ENCODE data around the gene RIC1. TPM values are rescaled to one million over a fixed set of nuclear protein-coding genes. Genes with fewer than 3 reads are reported as not detected.

RIC1 gene
- total RNA-seq, 1 experiment from 2014 or later = 25.5 TPM

- no peak for TF ChIP-seq TCF7L2 (IDR thresholded peaks at IDR 0.05; ENCODE audit: borderline replicate concordance, extremely low read depth, insufficient read depth, insufficient read length)
- no peak for TF ChIP-seq POLR2A (IDR thresholded peaks at IDR 0.05; ENCODE audit: borderline replicate concordance, extremely low read depth, insufficient read depth, insufficient read length)
- TF ChIP-seq POLR2AphosphoS5 (IDR thresholded peaks at IDR 0.05; ENCODE audit: low read depth, low read length) = no peak
- TF ChIP-seq MAX (IDR thresholded peaks at IDR 0.05) = no peak
- no peak for TF ChIP-seq CTCF (IDR thresholded peaks at IDR 0.05 in 2 of 3, conservative IDR thresholded peaks at IDR 0.05 in 1 of 3; ENCODE audit: borderline replicate concordance in 1 of 3, insufficient read depth in 1 of 3, low read depth in 2 of 3, low read length in 2 of 3)
- no TSS peak for BruUV-seq (replicated peaks)
- peaks cover 9 to 20% of the 10 kb centered on the region in 2 experiments; a peak in 3 of 4 replicates for H3K36me3 ChIP-seq (ENCODE audit: control insufficient read depth in 1 of 2, insufficient read depth in 2 of 2, low read length in 2 of 2)
Observed at GRCh38 chr9:5750569-5750968, 121.7 kb downstream of the RIC1 start.

GRCh38 chr9:5756633-5757032, 127.7 kb downstream of the RIC1 start:
- H3K4me2 ChIP-seq (ENCODE audit: low read length) = no peak overlapping the region
- no peak overlapping the region for H2AFZ ChIP-seq (ENCODE audit: low read depth, low read length, poor library complexity, severe bottlenecking)
- intact Hi-C loops (cut with micrococcal nuclease) = no loop called here
- H3K27ac ChIP-seq (ENCODE audit: low read depth, low read length) = no peak overlapping the region
- no peaks in the 10 kb centered on the region for H3K9me3 ChIP-seq (ENCODE audit: control insufficient read depth in 1 of 2, insufficient read depth in 1 of 2, low read depth in 1 of 2, low read length in 2 of 2)
- ATAC-seq = no peak
- H3K9me2 ChIP-seq (ENCODE audit: insufficient read depth) = no peaks in the 10 kb centered on the region
- H3K4me3 ChIP-seq (replicated peaks in 1 of 2; ENCODE audit: low read depth in 1 of 2, low read length in 2 of 2) = no peak overlapping the region
- H3K27me3 ChIP-seq (ENCODE audit: insufficient read depth, low read length) = no peaks in the 10 kb centered on the region
- DNase-seq (ENCODE audit: low read depth, low spot score) = no peak
- ChIA-PET CTCF (interaction anchor here (0.7 kb wide), 1 partner anchor 992 kb away, joined by 3 read pairs; no protein-coding TSS in a partner anchor), RAD21 (ENCODE audit: low non-redundant PET in 1 of 2, low total read pairs in 2 of 2, uncharacterized antibody in 2 of 2, unreplicated experiment in 2 of 2) (no interaction called here), POLR2A (no interaction called here)
- no peak overlapping the region for H3K9ac ChIP-seq (ENCODE audit: low read length)
- H4K20me1 ChIP-seq (ENCODE audit: insufficient read depth) = no peaks in the 10 kb centered on the region
- BruUV-seq (replicated peaks) = no TSS peak
- H3K79me2 ChIP-seq (ENCODE audit: insufficient read depth, low read length) = no peaks in the 10 kb centered on the region
- no peaks in the 10 kb centered on the region for H3K4me1 ChIP-seq (ENCODE audit: control insufficient read depth in 1 of 2, insufficient read depth in 2 of 2, low read length in 2 of 2)
- TF ChIP-seq POLR2AphosphoS5 (IDR thresholded peaks at IDR 0.05; ENCODE audit: low read depth, low read length) (no peak), SRF (IDR thresholded peaks at IDR 0.05; ENCODE audit: low read depth) (no peak), JUND (IDR thresholded peaks at IDR 0.05) (no peak), POLR2A (IDR thresholded peaks at IDR 0.05; ENCODE audit: borderline replicate concordance, extremely low read depth, insufficient read depth, insufficient read length) (no peak), SIN3A (IDR thresholded peaks at IDR 0.05; ENCODE audit: low read depth) (no peak), ELF1 (IDR thresholded peaks at IDR 0.05; ENCODE audit: borderline replicate concordance, low read depth) (no peak), CEBPB (IDR thresholded peaks at IDR 0.05; ENCODE audit: low read depth) (no peak), ZBTB33 (IDR thresholded peaks at IDR 0.05; ENCODE audit: extremely low read depth, insufficient replicate concordance, low read length) (no peak), EZH2phosphoT487 (IDR thresholded peaks at IDR 0.05; ENCODE audit: borderline replicate concordance) (no peak), MAX (IDR thresholded peaks at IDR 0.05) (no peak), TCF7L2 (IDR thresholded peaks at IDR 0.05; ENCODE audit: borderline replicate concordance, extremely low read depth, insufficient read depth, insufficient read length) (no peak), ATF3 (IDR thresholded peaks at IDR 0.05) (no peak), SP1 (IDR thresholded peaks at IDR 0.05; ENCODE audit: low read depth) (no peak)
- H3K36me3 ChIP-seq (ENCODE audit: control insufficient read depth in 1 of 2, insufficient read depth in 2 of 2, low read length in 2 of 2) = peaks cover 6 to 17% of the 10 kb centered on the region in 2 experiments; a peak in 3 of 4 replicates

More at GRCh38 chr9:5750569-5750968, 121.7 kb downstream of the RIC1 start:
- no peaks in the 10 kb centered on the region for H3K4me1 ChIP-seq (ENCODE audit: control insufficient read depth in 1 of 2, insufficient read depth in 2 of 2, low read length in 2 of 2)
- H3K79me2 ChIP-seq (ENCODE audit: insufficient read depth, low read length) = no peaks in the 10 kb centered on the region
- no peaks in the 10 kb centered on the region for H3K9me3 ChIP-seq (ENCODE audit: control insufficient read depth in 1 of 2, insufficient read depth in 1 of 2, low read depth in 1 of 2, low read length in 2 of 2)
- DNase-seq (ENCODE audit: low read depth, low spot score) (no peak), ATAC-seq (no peak)
- H3K9me2 ChIP-seq (ENCODE audit: insufficient read depth) = no peaks in the 10 kb centered on the region
- ChIA-PET CTCF (no interaction called here), POLR2A (no interaction called here), RAD21 (ENCODE audit: low non-redundant PET in 1 of 2, low total read pairs in 2 of 2, uncharacterized antibody in 2 of 2, unreplicated experiment in 2 of 2) (no interaction called here)
- H3K27ac ChIP-seq (ENCODE audit: low read depth, low read length) = no peak overlapping the region
- no peaks in the 10 kb centered on the region for H4K20me1 ChIP-seq (ENCODE audit: insufficient read depth)
- H2AFZ ChIP-seq (ENCODE audit: low read depth, low read length, poor library complexity, severe bottlenecking) = no peak overlapping the region
- H3K4me2 ChIP-seq (ENCODE audit: low read length) = no peak overlapping the region
- no peak overlapping the region for H3K9ac ChIP-seq (ENCODE audit: low read length)
- H3K27me3 ChIP-seq (ENCODE audit: insufficient read depth, low read length) = no peaks in the 10 kb centered on the region
- intact Hi-C loops (cut with micrococcal nuclease) = no loop called here
- H3K4me3 ChIP-seq (replicated peaks in 1 of 2; ENCODE audit: low read depth in 1 of 2, low read length in 2 of 2) = no peak overlapping the region

Data from HCT116 (cell line).